BLaER1 (cell line): ENCODE measurements around the gene SYNE4.

Source experiments
- H3K27ac ChIP-seq: shearing (Covaris generic); formaldehyde crosslinking; 2 replicates; pipeline ENCODE4 v1.8.1; 2022
- H3K27me3 ChIP-seq: shearing (Covaris generic); formaldehyde crosslinking; 2 replicates; pipeline ENCODE4 v1.8.1; 2022
- H3K36me3 ChIP-seq: shearing (Covaris generic); formaldehyde crosslinking; 2 replicates; pipeline ENCODE4 v1.8.1; 2022
- H3K4me1 ChIP-seq: shearing (Covaris generic); formaldehyde crosslinking; 2 replicates; pipeline ENCODE4 v1.8.1; 2022
- H3K4me2 ChIP-seq: shearing (Covaris generic); formaldehyde crosslinking; 2 replicates; pipeline ENCODE4 v1.8.1; 2022
- H3K4me3 ChIP-seq: shearing (Covaris generic); formaldehyde crosslinking; 2 replicates; pipeline ENCODE4 v1.8.1; 2022
- H3K9ac ChIP-seq: shearing (Covaris generic); formaldehyde crosslinking; 2 replicates; pipeline ENCODE4 v1.8.1; 2022
- H3K9me3 ChIP-seq: shearing (Covaris generic); formaldehyde crosslinking; 2 replicates; pipeline ENCODE4 v1.8.1; 2022
- H4K20me1 ChIP-seq: shearing (Covaris generic); formaldehyde crosslinking; 2 replicates; pipeline ENCODE4 v1.8.1; 2022
- Cebpa-rat ChIP-seq: shearing (Covaris generic); IDR thresholded peaks from 2 replicates; pipeline ENCODE4 v1.8.1; 2022

SYNE4 gene

DNA sequence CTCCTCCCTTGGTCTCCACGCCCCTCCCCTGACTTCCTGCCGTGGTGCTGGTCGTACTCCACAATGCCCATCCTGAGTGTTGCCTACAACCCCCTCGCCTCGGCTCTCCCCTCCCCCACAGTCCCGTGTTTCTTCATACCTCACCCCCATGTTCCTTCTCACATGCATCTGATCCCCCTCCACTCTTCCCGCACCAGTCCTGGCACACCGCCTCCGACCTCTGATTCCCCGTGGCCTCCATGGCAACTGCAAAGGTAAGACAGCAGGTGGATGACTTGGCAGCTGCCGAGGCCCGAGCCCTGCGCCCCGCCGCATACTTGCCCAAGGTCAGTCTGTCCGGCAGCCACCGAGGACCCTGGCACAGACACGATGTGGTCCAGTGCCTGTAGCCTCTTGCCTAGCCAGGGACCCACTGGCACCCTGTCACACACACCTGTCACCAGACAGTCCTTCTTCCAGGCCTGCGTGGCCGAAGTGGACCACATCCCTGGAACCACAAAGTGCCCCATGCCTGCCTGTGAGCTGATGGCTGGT, 29.7 kb downstream of the SYNE4 start:
- Histone ChIP-seq H3K36me3 (no peaks in the 10 kb centered on the region), H3K9ac (no peak overlapping the region), H3K27me3 (peaks cover 8% of the 10 kb centered on the region; the same call in 1 of the 2 replicates), H3K4me3 (no peak overlapping the region), H3K27ac (no peak overlapping the region), H3K9me3 (no peaks in the 10 kb centered on the region), H4K20me1 (peaks cover 15% of the 10 kb centered on the region; the same call in 1 of the 2 replicates), H3K4me2 (no peak overlapping the region), H3K4me1 (no peaks in the 10 kb centered on the region)
- no peak for TF ChIP-seq Cebpa-rat

- Histone ChIP-seq H3K9me3 (no peaks in the 10 kb centered on the region), H3K4me1 (no peaks in the 10 kb centered on the region), H4K20me1 (peaks cover 22% of the 10 kb centered on the region; the same call in 1 of the 2 replicates), H3K36me3 (no peaks in the 10 kb centered on the region), H3K27me3 (peaks cover 8% of the 10 kb centered on the region; the same call in 1 of the 2 replicates), H3K27ac (no peak overlapping the region), H3K4me2 (no peak overlapping the region), H3K4me3 (no peak overlapping the region), H3K9ac (no peak overlapping the region)
- TF ChIP-seq Cebpa-rat: no peak
Measured at GRCh38 chr19:35978271-35978670, 30.3 kb downstream of the SYNE4 start.

GRCh38 chr19:35977446-35978222, 31.0 kb downstream of the SYNE4 start:
- H3K36me3 ChIP-seq: no peaks in the 10 kb centered on the region
- no peak overlapping the region for H3K9ac ChIP-seq
- TF ChIP-seq Cebpa-rat: no peak
- peaks cover 8% of the 10 kb centered on the region; the same call in 1 of the 2 replicates for H3K27me3 ChIP-seq
- no peak overlapping the region for H3K27ac ChIP-seq
- H3K4me3 ChIP-seq: no peak overlapping the region
- H3K9me3 ChIP-seq: no peaks in the 10 kb centered on the region
- H3K4me1 ChIP-seq: no peaks in the 10 kb centered on the region
- peaks cover 22% of the 10 kb centered on the region; the same call in 1 of the 2 replicates for H4K20me1 ChIP-seq
- H3K4me2 ChIP-seq: no peak overlapping the region

DNA sequence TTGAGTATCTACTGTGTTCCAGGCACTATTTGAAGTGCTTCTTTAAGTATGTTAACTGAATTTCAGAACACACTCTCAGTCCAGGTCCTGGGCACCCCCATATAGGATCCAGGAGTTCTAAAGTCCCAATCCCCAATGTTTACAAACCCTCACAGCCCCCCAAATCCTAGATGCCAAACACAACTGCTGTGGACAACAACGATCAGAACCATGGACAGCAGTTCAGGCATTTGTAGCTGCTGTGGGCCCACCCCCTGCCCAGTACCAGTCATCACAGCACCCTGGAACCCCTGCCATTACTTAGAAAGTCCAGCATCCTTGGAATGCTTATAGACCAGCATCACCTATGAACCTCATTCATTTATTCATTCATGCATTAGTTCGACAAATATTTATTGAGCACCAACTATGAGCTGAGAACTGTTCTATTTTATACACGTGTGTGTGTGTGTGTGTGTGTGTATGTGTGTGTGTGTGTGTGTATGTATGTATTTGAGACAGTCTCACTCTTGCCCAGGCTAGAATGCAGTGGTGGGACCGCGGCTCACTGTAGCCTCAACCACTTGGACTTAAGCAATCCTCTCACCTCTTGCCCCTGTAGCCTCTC, 32.9 kb downstream of the SYNE4 start:
- H3K9ac ChIP-seq: no peak overlapping the region
- H3K4me3 ChIP-seq: no peak overlapping the region
- no peak overlapping the region for H3K27ac ChIP-seq
- H3K27me3 ChIP-seq: peaks cover 8% of the 10 kb centered on the region; the same call in 1 of the 2 replicates
- H3K4me1 ChIP-seq: no peaks in the 10 kb centered on the region
- H4K20me1 ChIP-seq: peaks cover 22% of the 10 kb centered on the region; the same call in 1 of the 2 replicates
- H3K9me3 ChIP-seq: no peaks in the 10 kb centered on the region
- H3K4me2 ChIP-seq: no peak overlapping the region
- no peak for TF ChIP-seq Cebpa-rat
- H3K36me3 ChIP-seq: no peaks in the 10 kb centered on the region

DNA sequence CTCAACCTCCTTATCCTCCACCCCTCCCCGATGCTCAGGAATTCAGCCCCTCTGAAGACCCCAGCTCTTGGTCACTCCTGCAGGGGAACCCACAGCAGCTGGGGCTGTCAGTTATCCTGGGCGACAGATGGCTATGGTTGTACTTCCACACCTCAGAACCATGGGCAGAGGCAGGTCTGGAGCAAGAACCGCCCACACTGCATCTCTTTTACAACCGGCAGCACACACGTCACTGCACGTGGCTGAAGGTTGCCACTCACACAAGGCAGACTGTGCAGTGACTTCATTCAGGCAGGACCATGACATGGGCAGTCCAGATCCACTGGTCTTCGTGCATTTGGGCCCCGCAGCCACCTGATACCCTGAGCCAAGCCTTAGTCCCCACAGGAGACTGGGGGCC, 35.1 kb downstream of the SYNE4 start:
- peaks cover 4% of the 10 kb centered on the region; the same call in 1 of the 2 replicates for H3K27me3 ChIP-seq
- H3K4me2 ChIP-seq: no peak overlapping the region
- peaks cover 22% of the 10 kb centered on the region; the same call in 1 of the 2 replicates for H4K20me1 ChIP-seq

GRCh38 chr19:35966771-35967170, 41.8 kb downstream of the SYNE4 start:
- Histone ChIP-seq H3K27me3 (no peaks in the 10 kb centered on the region), H3K36me3 (no peaks in the 10 kb centered on the region), H3K4me2 (no peak overlapping the region), H3K27ac (no peak overlapping the region), H3K4me3 (no peak overlapping the region), H3K4me1 (no peaks in the 10 kb centered on the region), H4K20me1 (no peaks in the 10 kb centered on the region), H3K9ac (no peak overlapping the region), H3K9me3 (no peaks in the 10 kb centered on the region)
- TF ChIP-seq Cebpa-rat: no peak

More for the DNA sequence above, 35.1 kb downstream of the SYNE4 start:
- no peak for TF ChIP-seq Cebpa-rat
- Histone ChIP-seq H3K36me3 (no peaks in the 10 kb centered on the region), H3K4me1 (no peaks in the 10 kb centered on the region), H3K4me3 (no peak overlapping the region), H3K27ac (no peak overlapping the region), H3K9ac (no peak overlapping the region), H3K9me3 (no peaks in the 10 kb centered on the region)

- Histone ChIP-seq H3K9me3 (no peaks in the 10 kb centered on the region), H3K27ac (no peak overlapping the region), H3K4me3 (no peak overlapping the region), H3K4me2 (no peak overlapping the region), H3K4me1 (no peaks in the 10 kb centered on the region), H4K20me1 (no peaks in the 10 kb centered on the region), H3K27me3 (no peaks in the 10 kb centered on the region), H3K9ac (no peak overlapping the region), H3K36me3 (no peaks in the 10 kb centered on the region)
- TF ChIP-seq Cebpa-rat: no peak
Measured at GRCh38 chr19:35963514-35963913, 45.1 kb downstream of the SYNE4 start.

DNA sequence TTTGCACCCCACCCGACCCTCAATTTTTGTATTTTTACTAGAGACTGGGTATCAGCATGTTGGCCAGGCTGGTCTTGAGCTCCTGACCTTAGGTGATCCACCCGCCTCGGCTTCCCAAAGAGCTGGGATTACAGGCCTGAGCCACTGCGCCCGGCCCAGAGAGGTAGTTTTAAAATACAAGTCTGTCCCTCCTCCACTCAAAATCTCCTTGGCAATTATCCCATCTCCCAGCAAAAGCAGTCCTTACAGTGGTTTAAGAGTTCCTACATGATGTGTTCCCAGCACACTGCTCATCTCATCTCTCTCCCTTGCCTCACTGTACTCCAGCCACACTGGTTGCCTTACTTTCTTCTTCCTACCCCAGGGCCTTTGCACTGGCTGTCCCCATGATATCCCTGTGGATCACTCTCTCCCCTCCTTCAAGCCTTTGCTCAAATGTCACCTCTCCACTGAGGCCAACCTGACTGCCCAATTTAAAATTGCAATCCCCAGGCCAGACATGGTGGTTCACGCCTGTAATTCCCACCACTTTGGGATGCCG, 48.1 kb downstream of the SYNE4 start:
- Histone ChIP-seq H3K36me3 (no peaks in the 10 kb centered on the region), H4K20me1 (no peaks in the 10 kb centered on the region), H3K9me3 (peaks cover 7% of the 10 kb centered on the region), H3K27ac (no peak overlapping the region), H3K4me2 (no peak overlapping the region), H3K27me3 (no peaks in the 10 kb centered on the region), H3K4me1 (no peaks in the 10 kb centered on the region), H3K4me3 (no peak overlapping the region), H3K9ac (no peak overlapping the region)
- TF ChIP-seq Cebpa-rat: no peak

- Histone ChIP-seq H3K4me3 (no peak overlapping the region), H3K36me3 (no peaks in the 10 kb centered on the region), H3K4me1 (no peaks in the 10 kb centered on the region), H3K9me3 (peaks cover 7% of the 10 kb centered on the region), H3K27ac (no peak overlapping the region), H3K9ac (no peak overlapping the region), H3K27me3 (no peaks in the 10 kb centered on the region), H3K4me2 (no peak overlapping the region), H4K20me1 (no peaks in the 10 kb centered on the region)
- TF ChIP-seq Cebpa-rat: no peak
Measured at GRCh38 chr19:35959968-35960320, 48.7 kb downstream of the SYNE4 start.
